Kidney glomerular epithelial cell (primary cell): ENCODE data around the gene GLDN.

Source experiments
- DNase-seq: peaks from one replicate; lab custom pipeline; 2025; lab: John Stamatoyannopoulos, UW

The GLDN gene

GRCh38 chr15:51341366-51342226 lies at the start of gene GLDN:
Gene GLDN (plus strand): TSS chr15:51341655. CDS start chr15:51341685, 30 bp downstream.
- no peak for DNase-seq

DNA sequence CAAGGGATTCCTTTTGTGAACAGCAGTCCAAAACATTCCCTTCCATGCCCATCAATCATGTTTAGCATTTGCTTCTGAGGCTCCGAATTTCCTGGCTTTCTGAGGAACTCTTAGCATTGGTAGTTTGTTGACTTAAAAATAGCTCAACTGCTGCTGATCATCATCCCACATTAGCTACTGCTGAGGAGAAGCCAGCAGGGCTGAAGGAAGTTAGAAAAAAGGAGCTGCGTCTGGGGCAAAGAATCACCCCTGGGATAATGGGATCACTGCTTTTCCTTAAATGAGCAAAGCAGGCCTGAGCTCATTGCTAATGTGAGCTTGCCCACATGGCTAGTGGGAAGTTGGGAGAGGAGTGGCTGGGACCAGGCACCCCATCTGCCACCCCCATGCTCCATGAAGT lies 42.8 kb upstream of the GLDN start:
- no peak for DNase-seq

- DNase-seq = no peak
Observed at GRCh38 chr15:51299187-51300015, 42.1 kb upstream of the GLDN start.

DNA sequence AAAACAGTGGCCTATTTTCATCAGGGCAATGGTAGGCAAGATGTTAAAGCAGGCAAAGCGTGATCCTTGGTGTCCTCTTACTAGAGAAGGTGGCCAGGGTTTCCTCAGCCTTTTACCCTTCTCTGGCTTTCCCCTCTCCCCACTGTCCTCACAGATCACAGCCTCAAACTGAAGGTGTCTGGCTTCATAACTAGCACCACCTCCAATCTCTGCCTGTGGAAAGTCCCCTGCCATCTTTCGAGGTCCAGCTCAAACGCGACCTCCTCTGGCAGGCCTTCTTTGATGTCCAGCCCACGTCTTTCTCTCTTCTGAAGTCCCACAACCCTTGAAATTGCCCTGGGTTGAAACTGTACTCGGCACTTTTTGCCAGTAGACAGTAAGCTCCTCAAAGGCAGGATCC lies 39.0 kb upstream of the GLDN start:
- DNase-seq = no peak

- DNase-seq = no peak
Observed at GRCh38 chr15:51303462-51303980, 37.9 kb upstream of the GLDN start.

DNA sequence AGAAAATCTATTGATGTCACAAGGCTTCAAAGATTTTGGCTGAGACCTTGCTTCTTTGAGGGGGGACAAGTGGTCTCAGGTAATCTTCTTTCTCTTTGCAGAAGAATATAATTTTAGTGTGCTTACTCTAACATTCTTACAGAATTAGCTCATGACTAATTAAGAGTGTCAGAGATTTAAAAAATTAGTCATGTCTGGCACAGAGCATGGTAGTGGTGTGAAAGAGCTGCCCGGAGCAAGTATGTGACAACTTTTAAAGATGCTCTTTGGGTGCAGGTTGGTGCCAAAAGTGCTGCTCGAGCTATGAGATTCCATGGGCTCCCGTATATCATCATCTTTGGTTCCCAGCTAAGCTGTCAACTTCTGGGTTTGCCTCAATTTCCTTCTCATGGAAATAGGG lies 34.1 kb upstream of the GLDN start:
- no peak for DNase-seq

DNA sequence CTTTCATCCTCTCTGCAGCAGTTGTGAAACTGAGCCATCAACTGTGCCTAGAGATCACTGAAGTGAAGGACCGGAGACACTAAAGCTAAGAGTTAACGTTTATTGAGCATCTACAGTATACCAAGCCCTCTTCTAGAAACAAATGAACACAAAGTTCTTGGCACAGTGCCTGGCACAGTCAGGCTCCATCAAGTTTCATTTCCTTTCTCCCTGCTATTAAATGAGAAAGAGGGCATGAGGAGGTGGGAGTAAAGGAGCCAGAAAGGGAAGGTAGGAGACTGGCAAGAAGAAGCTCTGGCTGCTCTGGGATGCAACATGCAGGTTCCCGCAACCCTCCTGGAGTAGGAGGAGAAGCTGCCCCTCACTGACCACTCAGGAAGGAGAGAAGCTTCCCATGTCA lies 33.6 kb upstream of the GLDN start:
- DNase-seq = no peak

DNA sequence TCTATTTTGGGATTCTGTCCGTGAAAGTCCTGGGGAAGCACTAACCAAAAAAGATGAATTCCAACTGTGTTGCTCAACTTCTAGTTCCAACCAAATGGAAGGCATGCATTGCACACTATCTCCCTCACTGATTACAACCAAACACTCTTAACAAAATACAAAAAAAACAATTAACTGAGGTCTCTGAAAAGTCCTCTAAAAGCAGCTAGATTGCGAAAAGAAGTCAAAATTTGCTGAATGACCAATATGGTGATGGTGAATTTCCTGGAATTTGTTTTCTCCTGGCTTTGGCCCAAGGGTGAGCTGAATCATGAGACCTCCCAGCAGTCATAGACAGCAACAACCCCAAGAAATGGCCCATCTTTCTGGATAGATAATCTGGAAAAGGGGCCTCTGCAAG lies 31.4 kb upstream of the GLDN start:
- DNase-seq = no peak

DNA sequence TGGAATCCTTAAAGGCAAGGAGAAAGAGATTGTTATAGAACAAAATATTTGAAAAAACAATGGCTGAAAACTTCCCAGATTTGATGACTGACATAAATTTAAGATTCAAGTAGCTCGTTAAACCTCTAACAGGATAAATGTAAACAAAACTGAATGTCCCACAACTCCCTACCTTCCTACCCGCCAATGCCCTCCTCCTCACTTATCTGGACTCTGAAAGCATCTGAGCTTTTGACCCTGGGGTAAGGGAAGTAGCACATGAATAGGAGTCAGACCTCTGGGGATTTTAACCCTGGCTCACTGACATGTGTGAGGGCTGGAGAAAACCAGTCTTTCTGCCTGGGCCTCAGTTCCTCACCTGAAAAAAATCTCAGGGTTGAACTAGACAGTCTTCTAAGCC lies 29.9 kb upstream of the GLDN start:
- no peak for DNase-seq

GRCh38 chr15:51312166-51313073 lies 29.0 kb upstream of the GLDN start:
- DNase-seq = no peak

GRCh38 chr15:51313074-51313393 lies 28.4 kb upstream of the GLDN start:
- DNase-seq = peak; percentile 78

- DNase-seq = no peak
Observed at GRCh38 chr15:51313644-51314280, 27.7 kb upstream of the GLDN start.

GRCh38 chr15:51314391-51315337 lies 26.8 kb upstream of the GLDN start:
- no peak for DNase-seq

DNA sequence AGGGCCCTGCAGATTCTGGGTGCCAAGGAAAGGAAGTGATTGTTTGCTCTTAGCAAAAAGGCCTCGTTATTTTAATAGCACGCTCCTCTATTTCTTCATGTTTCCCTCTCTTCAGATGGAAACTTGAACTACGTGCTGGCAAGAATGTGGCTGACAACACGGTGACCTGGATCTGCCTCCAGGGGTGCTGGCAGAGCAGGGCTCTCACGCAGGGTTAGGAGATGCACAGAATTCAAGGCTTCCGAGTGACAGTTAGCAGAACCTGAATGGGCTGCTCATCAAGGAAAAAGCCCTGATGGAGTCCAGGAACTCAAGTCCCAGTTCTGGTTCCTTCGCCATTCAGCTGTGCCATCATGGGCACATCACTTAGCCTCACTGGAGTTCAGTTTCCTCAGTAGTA lies 25.7 kb upstream of the GLDN start:
- no peak for DNase-seq

GRCh38 chr15:51316636-51317035 lies 24.8 kb upstream of the GLDN start:
- DNase-seq = no peak

- DNase-seq = no peak
Observed at GRCh38 chr15:51318382-51319150, 22.9 kb upstream of the GLDN start.

GRCh38 chr15:51319539-51319938 lies 21.9 kb upstream of the GLDN start:
- DNase-seq = no peak

GRCh38 chr15:51320843-51321242 lies 20.6 kb upstream of the GLDN start:
- no peak for DNase-seq

DNA sequence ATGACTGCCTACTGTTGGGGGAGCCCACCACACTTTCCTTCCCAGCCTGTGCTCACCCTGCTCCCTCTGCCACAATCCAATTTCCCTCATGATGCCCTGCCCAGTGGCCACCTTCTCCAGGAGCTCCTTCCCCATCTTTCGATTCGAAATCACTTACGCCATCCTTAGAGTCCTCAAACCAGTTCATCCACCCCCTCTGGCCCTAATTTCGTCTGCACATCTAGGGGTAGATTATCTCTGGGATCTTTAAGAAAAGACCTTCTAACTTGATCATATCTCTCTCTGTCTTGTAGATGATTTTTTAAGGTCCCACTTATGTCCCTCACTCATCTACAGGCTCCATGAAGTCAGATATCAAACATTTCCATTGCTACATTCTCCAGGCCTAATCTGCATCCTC lies 20.1 kb upstream of the GLDN start:
- DNase-seq = no peak
